HEK293T (cell line): Measurements from ENCODE around the gene NOSIP.

ENCODE experiments used
- ARNT ChIP-seq: fragments of 450-650 bp; IDR thresholded peaks from 2 replicates; pipeline ENCODE4 v1.6.1; 2017; ENCODE audit warnings: mild to moderate bottlenecking
- ELF4 ChIP-seq: fragments of 450-650 bp; IDR thresholded peaks from 2 replicates; pipeline ENCODE4 v1.6.1; 2017; ENCODE audit warnings: antibody characterized with exemption
- FOXA1 ChIP-seq: fragments of 450-650 bp; IDR thresholded peaks from 2 replicates; pipeline ENCODE4 v1.6.1; 2016; ENCODE audit warnings: mild to moderate bottlenecking
- FOXK2 ChIP-seq: fragments of 450-650 bp; IDR thresholded peaks from 2 replicates; pipeline ENCODE4 v1.6.1; 2016; ENCODE audit warnings: mild to moderate bottlenecking
- FOXM1 ChIP-seq: fragments of 450-650 bp; IDR thresholded peaks from 2 replicates; pipeline ENCODE4 v1.6.1; 2017; ENCODE audit warnings: mild to moderate bottlenecking, borderline replicate concordance
- HDGF ChIP-seq: fragments of 450-650 bp; IDR thresholded peaks from 2 replicates; pipeline ENCODE4 v1.6.1; 2017; ENCODE audit warnings: antibody characterized with exemption, borderline replicate concordance
- LEF1 ChIP-seq: fragments of 450-650 bp; IDR thresholded peaks from 2 replicates; pipeline ENCODE4 v1.6.1; 2017; ENCODE audit warnings: mild to moderate bottlenecking, borderline replicate concordance
- NFRKB ChIP-seq: fragments of 450-650 bp; IDR thresholded peaks from 2 replicates; pipeline ENCODE4 v1.6.1; 2016; ENCODE audit warnings: mild to moderate bottlenecking, moderate library complexity
- PKNOX1 ChIP-seq: fragments of 450-650 bp; IDR thresholded peaks from 2 replicates; pipeline ENCODE4 v1.6.1; 2016
- SP1 ChIP-seq: fragments of 450-650 bp; IDR thresholded peaks from 2 replicates; pipeline ENCODE4 v1.6.1; 2017

- TF ChIP-seq PKNOX1 = no peak
- TF ChIP-seq SP1 = no peak
- no peak for TF ChIP-seq ARNT
- no peak for TF ChIP-seq NFRKB
- TF ChIP-seq FOXM1 = no peak
- TF ChIP-seq LEF1 = no peak
- TF ChIP-seq HDGF = no peak
- no peak for TF ChIP-seq FOXA1
- no peak for TF ChIP-seq ELF4
- no peak for TF ChIP-seq FOXK2
Observed at GRCh38 chr19:49539192-49539952, 41.0 kb downstream of the NOSIP start.
